ENCODE measurements around the gene GDF10.

The GDF10 gene

GRCh38 chr10:47344996-47345870 is 45.2 kb downstream of the GDF10 start:
- DNase-seq (ENCODE audit: low read depth), result no peak
- in situ Hi-C loops (cut with HindIII; ENCODE audit: low sequenced_read_pairs), result no loop called here
- H3K4me3 ChIP-seq (ENCODE audit: low read depth, low read length), result no peak overlapping the region
- TF ChIP-seq CTCF (IDR thresholded peaks at IDR 0.05; ENCODE audit: low read depth, low read length, missing control alignments), result no peak

- in situ Hi-C loops (cut with HindIII; ENCODE audit: low sequenced_read_pairs), result no loop called here
- TF ChIP-seq CTCF (IDR thresholded peaks at IDR 0.05; ENCODE audit: low read depth, low read length, missing control alignments), result no peak
- no peak overlapping the region for H3K4me3 ChIP-seq (ENCODE audit: low read depth, low read length)
- DNase-seq (ENCODE audit: low read depth), result no peak
Observed at GRCh38 chr10:47346581-47347302, 46.7 kb downstream of the GDF10 start.

- no peak for TF ChIP-seq CTCF (IDR thresholded peaks at IDR 0.05; ENCODE audit: low read depth, low read length, missing control alignments)
- H3K4me3 ChIP-seq (ENCODE audit: low read depth, low read length), result no peak overlapping the region
- in situ Hi-C loops (cut with HindIII; ENCODE audit: low sequenced_read_pairs), result no loop called here
- DNase-seq (ENCODE audit: low read depth), result no peak
Observed at GRCh38 chr10:47347303-47347675, 47.3 kb downstream of the GDF10 start.

GRCh38 chr10:47348138-47348651 is 48.2 kb downstream of the GDF10 start, which contains the start of gene RBP3:
Gene RBP3 (plus strand): TSS chr10:47348363. CDS start chr10:47348485, 122 bp downstream.
- in situ Hi-C loops (cut with HindIII; ENCODE audit: low sequenced_read_pairs), result no loop called here

GRCh38 chr10:47348661-47349470 is 48.9 kb downstream of the GDF10 start:
- in situ Hi-C loops (cut with HindIII; ENCODE audit: low sequenced_read_pairs), result no loop called here
- no peak for TF ChIP-seq CTCF (IDR thresholded peaks at IDR 0.05; ENCODE audit: low read depth, low read length, missing control alignments)
- no peak for DNase-seq (ENCODE audit: low read depth)
- no peak overlapping the region for H3K4me3 ChIP-seq (ENCODE audit: low read depth, low read length)

More at GRCh38 chr10:47348138-47348651, 48.2 kb downstream of the GDF10 start, which contains the start of gene RBP3:
- DNase-seq (ENCODE audit: low read depth), result no peak
- H3K4me3 ChIP-seq (ENCODE audit: low read depth, low read length), result no peak within 1 kb of the TSS
- no peak for TF ChIP-seq CTCF (IDR thresholded peaks at IDR 0.05; ENCODE audit: low read depth, low read length, missing control alignments)

- TF ChIP-seq CTCF (IDR thresholded peaks at IDR 0.05; ENCODE audit: low read depth, low read length, missing control alignments), result no peak
- no peak for DNase-seq (ENCODE audit: low read depth)
- no peak overlapping the region for H3K4me3 ChIP-seq (ENCODE audit: low read depth, low read length)
- in situ Hi-C loops (cut with HindIII; ENCODE audit: low sequenced_read_pairs), result no loop called here
Observed at GRCh38 chr10:47349516-47349915, 49.5 kb downstream of the GDF10 start.
